CD14-positive monocyte (primary cell): ENCODE data around the gene SLC43A2. TPM values are rescaled to one million over a fixed set of nuclear protein-coding genes. Genes with fewer than 3 reads are reported as not detected.
A peak's percentile ranks its signal among the peaks of the same experiment; 100 is the strongest.

Experiments used
- DNase-seq, 3 donors: peaks; one replicate each; pipeline ENCODE4 v3.0.0-alpha.2; 2011 to 2022
- H2AFZ ChIP-seq: 2 replicates; pipeline ENCODE4 v1.6.0; 2012; ENCODE audit warnings: mild to moderate bottlenecking, low read depth, low read length, inconsistent platforms; ENCODE audit not compliant: insufficient read depth, poor library complexity, severe bottlenecking
- H3K27ac ChIP-seq, 2 donors: 1 replicate in 1 of 2; 2 replicates in 1 of 2; pipeline ENCODE4 v1.5.1; 2012 to 2013; ENCODE audit warnings: low read length in 2 of 2, control low read depth in 1 of 2, inconsistent platforms in 1 of 2, low read depth in 1 of 2, mild to moderate bottlenecking in 1 of 2
- H3K27me3 ChIP-seq, 2 donors: one replicate each; pipeline versions ENCODE4 v1.6.0 to v1.6.1; 2011 to 2013; ENCODE audit warnings: low read length in 2 of 2; ENCODE audit not compliant: control insufficient read depth in 2 of 2, insufficient read depth in 2 of 2
- H3K36me3 ChIP-seq, 2 donors: replicated peaks in 1 of 2; 1 replicate in 1 of 2; 2 replicates in 1 of 2; pipeline versions ENCODE4 v1.5.1 to v1.6.1; 2012 to 2013; ENCODE audit warnings: low read length in 2 of 2, control low read depth in 1 of 2, inconsistent platforms in 1 of 2, mild to moderate bottlenecking in 1 of 2; ENCODE audit not compliant: insufficient read depth in 2 of 2, control insufficient read depth in 1 of 2
- H3K4me1 ChIP-seq, 2 donors: 1 replicate in 1 of 2; 2 replicates in 1 of 2; pipeline versions ENCODE4 v1.5.1 to v1.6.1; 2012 to 2013; ENCODE audit warnings: low read length in 2 of 2, control low read depth in 1 of 2, inconsistent platforms in 1 of 2, mild to moderate bottlenecking in 1 of 2, moderate library complexity in 1 of 2; ENCODE audit not compliant: insufficient read depth in 2 of 2, control insufficient read depth in 1 of 2
- H3K4me2 ChIP-seq: replicated peaks from 2 replicates; pipeline ENCODE3; 2012; ENCODE audit warnings: low read length, moderate library complexity, mild to moderate bottlenecking; ENCODE audit not compliant: poor library complexity, severe bottlenecking; ENCODE audit errors: extremely low read depth
- H3K4me3 ChIP-seq, 3 experiments: fragments of 200-600 bp in 1 of 3; sonication (generic) in 1 of 3; replicated peaks in 1 of 3; 1 replicate in 2 of 3; 2 replicates in 1 of 3; pipeline ENCODE4 v1.5.1; 2011 to 2013; ENCODE audit warnings: low read length in 3 of 3, mild to moderate bottlenecking in 3 of 3, control low read depth in 2 of 3, low read depth in 2 of 3, inconsistent platforms in 1 of 3, moderate library complexity in 1 of 3
- H3K79me2 ChIP-seq: 2 replicates; pipeline ENCODE4 v1.6.0; 2012; ENCODE audit warnings: mild to moderate bottlenecking, control low read depth, inconsistent platforms, low read length, moderate library complexity; ENCODE audit not compliant: insufficient read depth
- H3K9ac ChIP-seq: 2 replicates; pipeline ENCODE4 v1.6.0; 2017; ENCODE audit warnings: low read length, mild to moderate bottlenecking; ENCODE audit not compliant: insufficient read depth, poor library complexity, severe bottlenecking
- H3K9me3 ChIP-seq, 2 donors: replicated peaks in 1 of 2; 1 replicate in 1 of 2; 2 replicates in 1 of 2; pipeline versions ENCODE4 v1.5.1 to v1.6.1; 2012 to 2013; ENCODE audit warnings: low read length in 2 of 2, control low read depth in 1 of 2; ENCODE audit not compliant: control insufficient read depth in 1 of 2, insufficient read depth in 1 of 2
- H4K20me1 ChIP-seq: 2 replicates; pipeline ENCODE4 v1.6.0; 2012; ENCODE audit warnings: mild to moderate bottlenecking, low read length, control low read depth, moderate library complexity; ENCODE audit not compliant: insufficient read depth
- H3K27ac Mint-ChIP-seq, 7 donors: one replicate each; pipeline ENCODE4 v1.8.0; 2020; ENCODE audit warnings: mild to moderate bottlenecking in 7 of 7, mixed read lengths in 7 of 7, moderate library complexity in 6 of 7, inconsistent platforms in 2 of 7
- H3K27me3 Mint-ChIP-seq, 3 donors: one replicate each; pipeline ENCODE4 v1.8.0; 2021 to 2022; ENCODE audit warnings: low read depth in 3 of 3, mild to moderate bottlenecking in 3 of 3, mixed read lengths in 3 of 3, moderate library complexity in 3 of 3, inconsistent platforms in 1 of 3
- H3K36me3 Mint-ChIP-seq, 2 donors: one replicate each; pipeline ENCODE4 v1.8.0; 2020; ENCODE audit warnings: mixed read lengths in 2 of 2, inconsistent platforms in 1 of 2, mild to moderate bottlenecking in 1 of 2
- H3K4me1 Mint-ChIP-seq: one replicate; pipeline ENCODE4 v1.8.0; 2020; ENCODE audit warnings: mild to moderate bottlenecking, mixed read lengths
- H3K4me3 Mint-ChIP-seq, 2 donors: one replicate each; pipeline ENCODE4 v1.8.0; 2020; ENCODE audit warnings: mild to moderate bottlenecking in 2 of 2, mixed read lengths in 2 of 2, moderate library complexity in 1 of 2
- H3K9me3 Mint-ChIP-seq, 7 donors: one replicate each; pipeline ENCODE4 v1.8.0; 2020 to 2022; ENCODE audit warnings: mixed read lengths in 7 of 7, mild to moderate bottlenecking in 6 of 7, moderate library complexity in 6 of 7, inconsistent platforms in 2 of 7
- CTCF ChIP-seq: fragments of 200-600 bp; IDR thresholded peaks from one replicate; pipeline ENCODE4 v1.8.0; 2022; ENCODE audit warnings: antibody characterized with exemption, mild to moderate bottlenecking
- WGBS: methylation state at CpG from one replicate; pipeline ENCODE4 v1.1.5; 2013; ENCODE audit warnings: missing lambda C conversion rate; ENCODE audit not compliant: insufficient coverage; 5-methylcytosine and 5-hydroxymethylcytosine counted together
- intact Hi-C, 2 donors: fragments of 100-400 bp; cut with micrococcal nuclease; formaldehyde crosslinking; loops; one replicate each; pipeline versions ENCODE4 v1.15.0 to v1.15.1; 2023
- polyA plus RNA-seq, 3 donors: library from polyadenylated mRNA; depleted of rRNA in 1 of 3; unstranded in 2 of 3; stranded (reverse) in 1 of 3; fragments of 300-500 nt in 2 of 3; fragments of >200 nt in 1 of 3; fragmentation: Illumina TruSeq in 2 of 3; gene quantifications; 1 replicate in 2 of 3; 2 replicates in 1 of 3; pipeline ENCODE4 v1.2.3, GENCODE V29; 2012 to 2021

SLC43A2 gene
- polyA plus RNA-seq, 3 donors: 115 to 151 (median 117) TPM

DNA sequence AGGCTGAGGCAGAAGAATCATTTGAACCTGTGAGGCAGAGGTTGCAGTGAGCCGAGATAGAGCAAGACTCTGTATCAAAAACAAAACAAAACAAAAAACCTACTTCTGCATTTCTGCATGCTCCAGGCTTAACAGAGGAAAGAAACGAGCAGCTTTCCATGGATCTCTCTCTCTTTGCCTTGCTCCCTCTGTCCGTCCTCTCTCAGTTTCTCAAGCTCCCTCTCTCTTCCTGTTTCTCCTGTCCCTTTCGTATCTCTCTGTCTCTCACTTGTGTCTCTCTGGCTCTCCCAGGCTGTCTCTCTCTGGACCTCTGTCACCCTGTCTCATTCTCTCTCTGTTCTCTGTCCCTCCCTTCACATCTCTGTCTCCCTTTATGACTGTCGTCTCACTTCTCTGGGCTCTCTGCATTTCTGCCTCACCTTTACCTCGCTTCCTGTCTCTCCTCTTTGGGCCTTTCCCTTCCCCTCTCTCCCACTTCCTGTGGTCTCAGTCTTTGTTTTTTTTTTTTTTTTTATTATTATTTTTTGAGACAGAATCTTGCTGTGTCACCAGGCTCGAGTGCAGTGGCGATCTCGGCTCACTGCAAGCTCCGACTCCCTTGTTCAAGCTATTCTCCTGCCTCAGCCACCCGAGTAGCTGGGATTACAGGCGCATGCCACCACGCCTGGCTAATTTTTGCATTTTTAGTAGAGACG is 62.0 kb downstream of the SLC43A2 start:
- Histone ChIP-seq H3K4me1 (peaks cover 22 to 31% of the 10 kb centered on the region in 2 donors), H3K27ac (peak overlapping the region; percentile 46 to 68), H3K9ac (peak overlapping the region; percentile 40), H3K4me3 (peak overlapping the region; percentile 9 to 67 (median 15)), H3K4me2 (peak overlapping the region; percentile 75), H4K20me1 (peaks cover 4% of the 10 kb centered on the region), H3K27me3 (no peaks in the 10 kb centered on the region), H2AFZ (peak overlapping the region; percentile 68), H3K79me2 (peaks cover 6% of the 10 kb centered on the region), H3K9me3 (no peaks in the 10 kb centered on the region), H3K36me3 (no peaks in the 10 kb centered on the region)
- H3K9me3 Mint-ChIP-seq: peaks cover 0 to 2% (median 0%) of the 10 kb centered on the region in 7 donors
- no peak for TF ChIP-seq CTCF
- H3K4me1 Mint-ChIP-seq: peaks cover 27% of the 10 kb centered on the region
- H3K36me3 Mint-ChIP-seq: no peaks in the 10 kb centered on the region
- H3K27me3 Mint-ChIP-seq: peaks cover 3 to 23% (median 10%) of the 10 kb centered on the region in 3 donors
- WGBS: 0% methylated on average over 8 of the region's 14 CpGs
- peak overlapping the region; percentile 82 to 90 for H3K4me3 Mint-ChIP-seq
- intact Hi-C loops: no loop called here
- peak overlapping the region; percentile 70 to 96 (median 85) for H3K27ac Mint-ChIP-seq
- DNase-seq: peak in 2 of 3 donors; percentile 32 to 45

DNA sequence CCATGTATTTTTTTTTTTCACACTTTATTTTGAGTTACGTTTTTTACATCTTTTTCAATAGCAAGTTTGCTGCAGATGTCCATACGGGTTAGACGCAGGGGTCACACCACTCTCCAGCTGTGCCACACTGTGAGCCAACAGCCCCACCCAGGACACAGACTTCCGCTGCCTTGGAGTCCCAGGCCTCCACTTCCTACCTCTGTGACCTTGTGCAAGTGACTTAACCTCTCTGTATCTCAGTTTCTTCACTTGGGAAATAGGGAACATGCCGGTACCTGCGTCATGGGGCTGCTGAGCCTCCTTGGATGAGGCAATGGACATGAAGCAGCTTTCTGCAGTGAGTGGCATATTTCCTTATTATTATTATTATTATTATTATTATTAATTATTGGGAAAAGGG is 62.8 kb downstream of the SLC43A2 start:
- 67% methylated on average over 3 of the region's 6 CpGs for WGBS
- intact Hi-C loops: no loop called here
- H3K79me2 ChIP-seq: peaks cover 14% of the 10 kb centered on the region
- H3K9me3 ChIP-seq: no peaks in the 10 kb centered on the region
- H3K27me3 Mint-ChIP-seq: peaks cover 6 to 25% (median 14%) of the 10 kb centered on the region in 3 donors
- peak overlapping the region; percentile 4 to 94 (median 85) for H3K27ac Mint-ChIP-seq
- peak overlapping the region in 1 of 2 donors; percentile 46 for H3K27ac ChIP-seq
- no peaks in the 10 kb centered on the region for H3K36me3 ChIP-seq
- no peaks in the 10 kb centered on the region for H3K27me3 ChIP-seq
- H2AFZ ChIP-seq: no peak overlapping the region
- no peak for TF ChIP-seq CTCF
- H3K4me1 Mint-ChIP-seq: peaks cover 35% of the 10 kb centered on the region
- peak overlapping the region; percentile 75 for H3K4me2 ChIP-seq
- peak in 2 of 3 donors; percentile 66 to 83 for DNase-seq
- H3K4me3 Mint-ChIP-seq: peak overlapping the region; percentile 39 to 43
- H3K9me3 Mint-ChIP-seq: peaks cover 0 to 4% (median 0%) of the 10 kb centered on the region in 7 donors
- H3K4me3 ChIP-seq: peak overlapping the region in 1 of 3 experiments; percentile 67
- H3K9ac ChIP-seq: no peak overlapping the region
- H4K20me1 ChIP-seq: peaks cover 12% of the 10 kb centered on the region
- peaks cover 30 to 39% of the 10 kb centered on the region in 2 donors for H3K4me1 ChIP-seq
- H3K36me3 Mint-ChIP-seq: peaks cover 7% of the 10 kb centered on the region in 2 donors
